Measurements from ENCODE around the gene RIPOR3. TPM values are rescaled to one million over a fixed set of nuclear protein-coding genes. Genes with fewer than 3 reads are reported as not detected.
A peak's percentile ranks its signal among the peaks of the same experiment; 100 is the strongest.

Gene RIPOR3
- total and polyA plus RNA-seq, 9 of the 15 experiments (the other 6 are each of a cell fraction or from before 2014, with no cell fraction given), result 3.3 to 62.7 (median 21.4) TPM

- TF ChIP-seq, protein P1, sequence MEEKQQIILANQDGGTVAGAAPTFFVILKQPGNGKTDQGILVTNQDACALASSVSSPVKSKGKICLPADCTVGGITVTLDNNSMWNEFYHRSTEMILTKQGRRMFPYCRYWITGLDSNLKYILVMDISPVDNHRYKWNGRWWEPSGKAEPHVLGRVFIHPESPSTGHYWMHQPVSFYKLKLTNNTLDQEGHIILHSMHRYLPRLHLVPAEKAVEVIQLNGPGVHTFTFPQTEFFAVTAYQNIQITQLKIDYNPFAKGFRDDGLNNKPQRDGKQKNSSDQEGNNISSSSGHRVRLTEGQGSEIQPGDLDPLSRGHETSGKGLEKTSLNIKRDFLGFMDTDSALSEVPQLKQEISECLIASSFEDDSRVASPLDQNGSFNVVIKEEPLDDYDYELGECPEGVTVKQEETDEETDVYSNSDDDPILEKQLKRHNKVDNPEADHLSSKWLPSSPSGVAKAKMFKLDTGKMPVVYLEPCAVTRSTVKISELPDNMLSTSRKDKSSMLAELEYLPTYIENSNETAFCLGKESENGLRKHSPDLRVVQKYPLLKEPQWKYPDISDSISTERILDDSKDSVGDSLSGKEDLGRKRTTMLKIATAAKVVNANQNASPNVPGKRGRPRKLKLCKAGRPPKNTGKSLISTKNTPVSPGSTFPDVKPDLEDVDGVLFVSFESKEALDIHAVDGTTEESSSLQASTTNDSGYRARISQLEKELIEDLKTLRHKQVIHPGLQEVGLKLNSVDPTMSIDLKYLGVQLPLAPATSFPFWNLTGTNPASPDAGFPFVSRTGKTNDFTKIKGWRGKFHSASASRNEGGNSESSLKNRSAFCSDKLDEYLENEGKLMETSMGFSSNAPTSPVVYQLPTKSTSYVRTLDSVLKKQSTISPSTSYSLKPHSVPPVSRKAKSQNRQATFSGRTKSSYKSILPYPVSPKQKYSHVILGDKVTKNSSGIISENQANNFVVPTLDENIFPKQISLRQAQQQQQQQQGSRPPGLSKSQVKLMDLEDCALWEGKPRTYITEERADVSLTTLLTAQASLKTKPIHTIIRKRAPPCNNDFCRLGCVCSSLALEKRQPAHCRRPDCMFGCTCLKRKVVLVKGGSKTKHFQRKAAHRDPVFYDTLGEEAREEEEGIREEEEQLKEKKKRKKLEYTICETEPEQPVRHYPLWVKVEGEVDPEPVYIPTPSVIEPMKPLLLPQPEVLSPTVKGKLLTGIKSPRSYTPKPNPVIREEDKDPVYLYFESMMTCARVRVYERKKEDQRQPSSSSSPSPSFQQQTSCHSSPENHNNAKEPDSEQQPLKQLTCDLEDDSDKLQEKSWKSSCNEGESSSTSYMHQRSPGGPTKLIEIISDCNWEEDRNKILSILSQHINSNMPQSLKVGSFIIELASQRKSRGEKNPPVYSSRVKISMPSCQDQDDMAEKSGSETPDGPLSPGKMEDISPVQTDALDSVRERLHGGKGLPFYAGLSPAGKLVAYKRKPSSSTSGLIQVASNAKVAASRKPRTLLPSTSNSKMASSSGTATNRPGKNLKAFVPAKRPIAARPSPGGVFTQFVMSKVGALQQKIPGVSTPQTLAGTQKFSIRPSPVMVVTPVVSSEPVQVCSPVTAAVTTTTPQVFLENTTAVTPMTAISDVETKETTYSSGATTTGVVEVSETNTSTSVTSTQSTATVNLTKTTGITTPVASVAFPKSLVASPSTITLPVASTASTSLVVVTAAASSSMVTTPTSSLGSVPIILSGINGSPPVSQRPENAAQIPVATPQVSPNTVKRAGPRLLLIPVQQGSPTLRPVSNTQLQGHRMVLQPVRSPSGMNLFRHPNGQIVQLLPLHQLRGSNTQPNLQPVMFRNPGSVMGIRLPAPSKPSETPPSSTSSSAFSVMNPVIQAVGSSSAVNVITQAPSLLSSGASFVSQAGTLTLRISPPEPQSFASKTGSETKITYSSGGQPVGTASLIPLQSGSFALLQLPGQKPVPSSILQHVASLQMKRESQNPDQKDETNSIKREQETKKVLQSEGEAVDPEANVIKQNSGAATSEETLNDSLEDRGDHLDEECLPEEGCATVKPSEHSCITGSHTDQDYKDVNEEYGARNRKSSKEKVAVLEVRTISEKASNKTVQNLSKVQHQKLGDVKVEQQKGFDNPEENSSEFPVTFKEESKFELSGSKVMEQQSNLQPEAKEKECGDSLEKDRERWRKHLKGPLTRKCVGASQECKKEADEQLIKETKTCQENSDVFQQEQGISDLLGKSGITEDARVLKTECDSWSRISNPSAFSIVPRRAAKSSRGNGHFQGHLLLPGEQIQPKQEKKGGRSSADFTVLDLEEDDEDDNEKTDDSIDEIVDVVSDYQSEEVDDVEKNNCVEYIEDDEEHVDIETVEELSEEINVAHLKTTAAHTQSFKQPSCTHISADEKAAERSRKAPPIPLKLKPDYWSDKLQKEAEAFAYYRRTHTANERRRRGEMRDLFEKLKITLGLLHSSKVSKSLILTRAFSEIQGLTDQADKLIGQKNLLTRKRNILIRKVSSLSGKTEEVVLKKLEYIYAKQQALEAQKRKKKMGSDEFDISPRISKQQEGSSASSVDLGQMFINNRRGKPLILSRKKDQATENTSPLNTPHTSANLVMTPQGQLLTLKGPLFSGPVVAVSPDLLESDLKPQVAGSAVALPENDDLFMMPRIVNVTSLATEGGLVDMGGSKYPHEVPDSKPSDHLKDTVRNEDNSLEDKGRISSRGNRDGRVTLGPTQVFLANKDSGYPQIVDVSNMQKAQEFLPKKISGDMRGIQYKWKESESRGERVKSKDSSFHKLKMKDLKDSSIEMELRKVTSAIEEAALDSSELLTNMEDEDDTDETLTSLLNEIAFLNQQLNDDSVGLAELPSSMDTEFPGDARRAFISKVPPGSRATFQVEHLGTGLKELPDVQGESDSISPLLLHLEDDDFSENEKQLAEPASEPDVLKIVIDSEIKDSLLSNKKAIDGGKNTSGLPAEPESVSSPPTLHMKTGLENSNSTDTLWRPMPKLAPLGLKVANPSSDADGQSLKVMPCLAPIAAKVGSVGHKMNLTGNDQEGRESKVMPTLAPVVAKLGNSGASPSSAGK (IDR thresholded peaks at IDR 0.05), result no peak
- TF ChIP-seq ZNF184 (CRISPR knock-in tag; IDR thresholded peaks at IDR 0.05), result no peak
- TF ChIP-seq, protein P2, sequence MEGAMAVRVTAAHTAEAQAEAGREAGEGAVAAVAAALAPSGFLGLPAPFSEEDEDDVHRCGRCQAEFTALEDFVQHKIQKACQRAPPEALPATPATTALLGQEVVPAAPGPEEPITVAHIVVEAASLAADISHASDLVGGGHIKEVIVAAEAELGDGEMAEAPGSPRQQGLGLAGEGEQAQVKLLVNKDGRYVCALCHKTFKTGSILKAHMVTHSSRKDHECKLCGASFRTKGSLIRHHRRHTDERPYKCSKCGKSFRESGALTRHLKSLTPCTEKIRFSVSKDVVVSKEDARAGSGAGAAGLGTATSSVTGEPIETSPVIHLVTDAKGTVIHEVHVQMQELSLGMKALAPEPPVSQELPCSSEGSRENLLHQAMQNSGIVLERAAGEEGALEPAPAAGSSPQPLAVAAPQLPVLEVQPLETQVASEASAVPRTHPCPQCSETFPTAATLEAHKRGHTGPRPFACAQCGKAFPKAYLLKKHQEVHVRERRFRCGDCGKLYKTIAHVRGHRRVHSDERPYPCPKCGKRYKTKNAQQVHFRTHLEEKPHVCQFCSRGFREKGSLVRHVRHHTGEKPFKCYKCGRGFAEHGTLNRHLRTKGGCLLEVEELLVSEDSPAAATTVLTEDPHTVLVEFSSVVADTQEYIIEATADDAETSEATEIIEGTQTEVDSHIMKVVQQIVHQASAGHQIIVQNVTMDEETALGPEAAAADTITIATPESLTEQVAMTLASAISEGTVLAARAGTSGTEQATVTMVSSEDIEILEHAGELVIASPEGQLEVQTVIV (CRISPR knock-in tag; IDR thresholded peaks at IDR 0.05; ENCODE audit: borderline replicate concordance), result no peak
- TF ChIP-seq ZNF324 (CRISPR knock-in tag; IDR thresholded peaks at IDR 0.05), result no peak
- TF ChIP-seq TCFL5 (CRISPR knock-in tag; conservative IDR thresholded peaks at IDR 0.05), result no peak
- TF ChIP-seq, protein P3, sequence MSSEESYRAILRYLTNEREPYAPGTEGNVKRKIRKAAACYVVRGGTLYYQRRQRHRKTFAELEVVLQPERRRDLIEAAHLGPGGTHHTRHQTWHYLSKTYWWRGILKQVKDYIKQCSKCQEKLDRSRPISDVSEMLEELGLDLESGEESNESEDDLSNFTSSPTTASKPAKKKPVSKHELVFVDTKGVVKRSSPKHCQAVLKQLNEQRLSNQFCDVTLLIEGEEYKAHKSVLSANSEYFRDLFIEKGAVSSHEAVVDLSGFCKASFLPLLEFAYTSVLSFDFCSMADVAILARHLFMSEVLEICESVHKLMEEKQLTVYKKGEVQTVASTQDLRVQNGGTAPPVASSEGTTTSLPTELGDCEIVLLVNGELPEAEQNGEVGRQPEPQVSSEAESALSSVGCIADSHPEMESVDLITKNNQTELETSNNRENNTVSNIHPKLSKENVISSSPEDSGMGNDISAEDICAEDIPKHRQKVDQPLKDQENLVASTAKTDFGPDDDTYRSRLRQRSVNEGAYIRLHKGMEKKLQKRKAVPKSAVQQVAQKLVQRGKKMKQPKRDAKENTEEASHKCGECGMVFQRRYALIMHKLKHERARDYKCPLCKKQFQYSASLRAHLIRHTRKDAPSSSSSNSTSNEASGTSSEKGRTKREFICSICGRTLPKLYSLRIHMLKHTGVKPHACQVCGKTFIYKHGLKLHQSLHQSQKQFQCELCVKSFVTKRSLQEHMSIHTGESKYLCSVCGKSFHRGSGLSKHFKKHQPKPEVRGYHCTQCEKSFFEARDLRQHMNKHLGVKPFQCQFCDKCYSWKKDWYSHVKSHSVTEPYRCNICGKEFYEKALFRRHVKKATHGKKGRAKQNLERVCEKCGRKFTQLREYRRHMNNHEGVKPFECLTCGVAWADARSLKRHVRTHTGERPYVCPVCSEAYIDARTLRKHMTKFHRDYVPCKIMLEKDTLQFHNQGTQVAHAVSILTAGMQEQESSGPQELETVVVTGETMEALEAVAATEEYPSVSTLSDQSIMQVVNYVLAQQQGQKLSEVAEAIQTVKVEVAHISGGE (CRISPR knock-in tag; IDR thresholded peaks at IDR 0.05), result peak in 1 of 3 experiments; percentile 45; a peak in 2 of 6 replicates
- TF ChIP-seq ZSCAN32 (CRISPR knock-in tag; IDR thresholded peaks at IDR 0.05), result no peak
- peak in 1 of 2 experiments; percentile 42; a peak in 1 of 4 replicates for TF ChIP-seq KDM1A (IDR thresholded peaks at IDR 0.05)
Measured at GRCh38 chr20:50688256-50688975, 2.9 kb downstream of the RIPOR3 start (continued).

Data from K562 (cell line).